ENCODE results near the gene POLR3GL.

DNA sequence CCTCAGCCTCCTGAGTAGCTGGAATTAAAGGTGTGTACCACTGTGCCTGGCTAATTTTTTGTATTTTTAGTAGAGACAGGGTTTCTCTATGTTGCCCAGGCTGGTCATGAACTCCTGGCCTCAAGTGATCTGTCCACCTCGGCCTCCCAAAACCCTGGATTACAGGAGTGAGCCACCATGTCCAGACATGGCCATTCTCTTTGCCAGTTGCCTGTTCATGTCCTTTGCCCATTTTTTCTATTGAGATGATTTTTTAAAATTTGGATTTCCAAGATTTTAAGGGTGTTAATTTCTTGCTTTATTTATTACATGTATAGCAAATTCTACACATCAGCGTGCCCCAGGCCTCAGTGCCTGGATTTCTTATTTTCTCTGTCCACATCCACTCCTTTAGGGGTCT is 2.8 kb downstream of the POLR3GL start:
- TF ChIP-seq POLR2A (IDR thresholded peaks at IDR 0.05), result no peak
- TF ChIP-seq, protein P1, sequence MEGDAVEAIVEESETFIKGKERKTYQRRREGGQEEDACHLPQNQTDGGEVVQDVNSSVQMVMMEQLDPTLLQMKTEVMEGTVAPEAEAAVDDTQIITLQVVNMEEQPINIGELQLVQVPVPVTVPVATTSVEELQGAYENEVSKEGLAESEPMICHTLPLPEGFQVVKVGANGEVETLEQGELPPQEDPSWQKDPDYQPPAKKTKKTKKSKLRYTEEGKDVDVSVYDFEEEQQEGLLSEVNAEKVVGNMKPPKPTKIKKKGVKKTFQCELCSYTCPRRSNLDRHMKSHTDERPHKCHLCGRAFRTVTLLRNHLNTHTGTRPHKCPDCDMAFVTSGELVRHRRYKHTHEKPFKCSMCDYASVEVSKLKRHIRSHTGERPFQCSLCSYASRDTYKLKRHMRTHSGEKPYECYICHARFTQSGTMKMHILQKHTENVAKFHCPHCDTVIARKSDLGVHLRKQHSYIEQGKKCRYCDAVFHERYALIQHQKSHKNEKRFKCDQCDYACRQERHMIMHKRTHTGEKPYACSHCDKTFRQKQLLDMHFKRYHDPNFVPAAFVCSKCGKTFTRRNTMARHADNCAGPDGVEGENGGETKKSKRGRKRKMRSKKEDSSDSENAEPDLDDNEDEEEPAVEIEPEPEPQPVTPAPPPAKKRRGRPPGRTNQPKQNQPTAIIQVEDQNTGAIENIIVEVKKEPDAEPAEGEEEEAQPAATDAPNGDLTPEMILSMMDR (IDR thresholded peaks at IDR 0.05), result no peak

All from body of pancreas (tissue), 4 donors.